ENCODE data around the gene FANCG.

FANCG gene

DNA sequence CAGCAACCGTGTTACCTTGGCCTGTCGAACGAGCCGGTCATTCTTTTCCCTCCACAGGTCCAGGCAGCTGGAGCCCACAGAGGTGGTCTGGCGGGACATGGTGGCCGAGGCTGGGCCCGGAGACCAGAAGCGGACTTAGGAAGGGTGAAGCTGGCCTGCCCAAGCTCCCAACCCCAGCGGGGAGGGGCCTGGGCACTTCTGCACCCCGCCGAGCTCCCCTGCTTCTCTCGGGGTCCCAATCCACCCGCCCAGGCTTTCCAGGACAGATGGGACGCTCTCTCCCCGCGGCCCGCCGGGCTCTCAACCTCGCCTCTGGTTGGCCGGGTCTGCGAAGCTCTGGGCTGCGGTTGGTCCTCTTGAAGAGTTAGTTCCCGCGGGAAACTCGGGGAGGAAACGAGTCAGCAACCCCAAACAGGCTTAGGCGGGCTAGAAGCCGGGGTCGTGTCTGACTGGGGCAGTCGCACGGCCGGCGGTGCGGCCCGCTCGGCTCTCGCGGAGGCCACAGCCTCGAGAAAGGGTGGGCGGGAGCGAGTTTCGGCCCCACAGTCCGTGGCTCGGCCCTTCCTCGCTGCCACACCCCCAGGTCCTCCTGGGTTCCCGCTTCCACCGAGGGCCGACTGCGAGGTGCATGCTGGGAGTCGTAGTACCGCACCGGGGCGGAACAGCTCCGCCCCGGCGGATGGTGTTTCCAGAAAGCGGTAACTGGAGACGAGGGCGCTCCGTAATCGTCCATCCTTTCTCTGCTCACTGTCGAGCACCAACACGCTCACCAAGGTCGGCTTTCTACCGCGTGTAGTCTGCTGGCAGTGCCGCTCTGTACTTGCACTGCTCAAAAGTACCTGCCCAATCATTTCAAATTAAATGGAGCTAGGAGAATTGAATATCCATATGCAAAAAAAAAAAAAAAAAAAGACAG, at the start of gene FANCG:
Gene FANCG (minus strand): TSS at position 517 of the 916 bp plus-strand sequence. CDS start 418 bp downstream, at position 99.
- DNase-seq (ENCODE audit: low read depth), result peak; percentile 95
- H3K4me3 ChIP-seq (ENCODE audit: low read length), result peak within 1 kb of the TSS; percentile 83
- TF ChIP-seq, protein P1, sequence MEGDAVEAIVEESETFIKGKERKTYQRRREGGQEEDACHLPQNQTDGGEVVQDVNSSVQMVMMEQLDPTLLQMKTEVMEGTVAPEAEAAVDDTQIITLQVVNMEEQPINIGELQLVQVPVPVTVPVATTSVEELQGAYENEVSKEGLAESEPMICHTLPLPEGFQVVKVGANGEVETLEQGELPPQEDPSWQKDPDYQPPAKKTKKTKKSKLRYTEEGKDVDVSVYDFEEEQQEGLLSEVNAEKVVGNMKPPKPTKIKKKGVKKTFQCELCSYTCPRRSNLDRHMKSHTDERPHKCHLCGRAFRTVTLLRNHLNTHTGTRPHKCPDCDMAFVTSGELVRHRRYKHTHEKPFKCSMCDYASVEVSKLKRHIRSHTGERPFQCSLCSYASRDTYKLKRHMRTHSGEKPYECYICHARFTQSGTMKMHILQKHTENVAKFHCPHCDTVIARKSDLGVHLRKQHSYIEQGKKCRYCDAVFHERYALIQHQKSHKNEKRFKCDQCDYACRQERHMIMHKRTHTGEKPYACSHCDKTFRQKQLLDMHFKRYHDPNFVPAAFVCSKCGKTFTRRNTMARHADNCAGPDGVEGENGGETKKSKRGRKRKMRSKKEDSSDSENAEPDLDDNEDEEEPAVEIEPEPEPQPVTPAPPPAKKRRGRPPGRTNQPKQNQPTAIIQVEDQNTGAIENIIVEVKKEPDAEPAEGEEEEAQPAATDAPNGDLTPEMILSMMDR (IDR thresholded peaks at IDR 0.05; ENCODE audit: insufficient read depth, low read depth, low read length, missing control alignments), result no peak

DNA sequence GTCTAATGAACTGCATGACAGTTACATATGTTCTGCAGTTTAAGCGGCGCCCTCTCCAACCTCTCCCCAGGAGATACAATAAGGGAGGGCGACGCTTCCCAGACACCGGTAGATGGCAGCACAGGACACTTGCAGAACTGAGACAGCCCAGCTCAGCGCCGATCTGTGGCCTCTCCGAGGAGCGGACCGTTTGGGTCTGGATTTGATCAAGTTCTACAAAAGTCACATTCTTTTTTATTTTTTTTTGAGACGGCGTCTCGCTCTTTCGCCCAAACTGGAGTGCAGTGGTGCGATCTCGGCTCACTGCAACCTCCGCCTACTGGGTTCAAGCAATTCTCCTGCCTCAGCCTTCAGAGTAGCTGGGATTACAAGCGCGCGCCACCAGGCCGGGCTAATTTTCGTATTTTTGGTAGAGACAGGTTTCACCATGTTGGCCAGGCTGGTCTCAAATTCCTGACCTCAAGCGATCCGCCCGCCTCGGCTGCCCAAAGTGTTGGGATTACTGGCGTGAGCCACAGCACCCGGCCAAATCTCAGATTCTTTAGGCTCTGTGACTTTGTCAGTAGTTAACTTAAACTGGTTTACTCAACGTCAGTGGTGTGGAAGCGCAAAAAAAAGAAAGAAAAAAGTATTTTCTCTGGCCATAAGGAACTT, 37.3 kb upstream of the FANCG start:
- H3K4me3 ChIP-seq (ENCODE audit: low read length), result peak overlapping the region; percentile 67
- TF ChIP-seq, protein P1 (IDR thresholded peaks at IDR 0.05; ENCODE audit: insufficient read depth, low read depth, low read length, missing control alignments), result peak; percentile 97
- DNase-seq (ENCODE audit: low read depth), result peak; percentile 94

DNA sequence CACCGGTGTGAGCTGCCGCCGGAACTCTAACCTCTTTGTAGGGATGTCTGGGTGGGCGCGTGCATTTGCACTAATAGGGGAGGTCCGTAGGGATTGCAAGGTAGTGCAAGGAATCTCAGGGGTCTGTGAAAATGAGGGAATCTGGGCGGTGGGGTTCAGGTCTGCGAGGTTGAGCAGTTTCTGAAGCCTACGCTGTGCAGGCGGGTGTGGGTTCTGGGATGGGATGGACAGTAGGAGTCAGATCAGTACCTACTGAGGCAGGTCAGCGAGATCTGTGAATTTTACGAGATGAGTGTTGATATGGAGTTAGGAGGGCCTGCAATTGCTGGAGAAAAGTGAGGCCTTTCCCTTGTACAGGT, 36.8 kb upstream of the FANCG start:
- peak overlapping the region; percentile 67 for H3K4me3 ChIP-seq (ENCODE audit: low read length)
- TF ChIP-seq, protein P1 (IDR thresholded peaks at IDR 0.05; ENCODE audit: insufficient read depth, low read depth, low read length, missing control alignments), result no peak
- DNase-seq (ENCODE audit: low read depth), result peak; percentile 14

DNA sequence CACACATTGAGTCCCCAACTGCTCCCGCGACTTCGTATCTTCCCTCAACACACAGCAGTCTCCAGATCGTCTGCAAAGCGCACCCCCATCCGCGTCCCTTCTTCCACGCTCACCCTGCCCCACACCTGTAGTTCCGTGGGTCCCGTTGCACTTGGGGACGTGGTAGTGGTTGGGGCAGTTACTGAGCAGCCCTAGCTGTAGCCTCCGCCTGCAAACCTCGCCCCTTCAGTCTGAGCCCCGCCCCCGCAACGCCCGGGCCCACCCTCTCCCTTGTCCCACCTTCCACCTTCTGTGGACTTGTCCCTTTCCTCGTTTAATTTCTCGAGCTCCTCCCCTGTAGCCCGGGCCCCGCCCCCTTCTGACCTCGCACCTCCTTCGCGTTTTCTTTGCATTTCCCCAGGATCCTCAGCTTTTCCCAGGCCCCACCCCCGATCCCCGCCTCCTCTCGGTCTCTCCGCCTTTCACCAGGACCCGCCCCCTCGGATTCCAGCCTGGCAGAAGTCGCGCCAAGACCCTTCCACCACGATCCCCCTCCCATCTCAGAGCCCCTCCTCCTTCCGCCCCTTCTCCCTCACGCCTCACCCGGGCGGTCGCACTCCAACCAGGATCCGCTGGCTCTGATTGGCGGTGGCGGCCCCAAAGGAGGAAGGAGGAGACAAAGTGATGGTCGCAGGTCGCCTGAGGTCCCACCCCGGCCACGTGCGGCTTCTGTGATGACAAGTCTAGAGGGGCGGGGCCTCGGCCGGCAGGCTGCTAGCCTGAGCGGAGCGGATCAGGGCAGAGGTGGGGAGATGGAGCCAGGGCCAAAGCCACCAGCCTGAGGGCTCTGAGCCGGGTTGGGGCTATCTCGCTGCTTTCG, 36.2 kb upstream of the FANCG start, which contains the start of gene ATOSB:
Gene ATOSB (minus strand): TSS at position 183 of the 859 bp plus-strand sequence. CDS start 7,588 bp downstream, outside the sequence.
- DNase-seq (ENCODE audit: low read depth), result peak; percentile 97
- H3K4me3 ChIP-seq (ENCODE audit: low read length), result peak within 1 kb of the TSS; percentile 67
- TF ChIP-seq, protein P1 (IDR thresholded peaks at IDR 0.05; ENCODE audit: insufficient read depth, low read depth, low read length, missing control alignments), result no peak

DNA sequence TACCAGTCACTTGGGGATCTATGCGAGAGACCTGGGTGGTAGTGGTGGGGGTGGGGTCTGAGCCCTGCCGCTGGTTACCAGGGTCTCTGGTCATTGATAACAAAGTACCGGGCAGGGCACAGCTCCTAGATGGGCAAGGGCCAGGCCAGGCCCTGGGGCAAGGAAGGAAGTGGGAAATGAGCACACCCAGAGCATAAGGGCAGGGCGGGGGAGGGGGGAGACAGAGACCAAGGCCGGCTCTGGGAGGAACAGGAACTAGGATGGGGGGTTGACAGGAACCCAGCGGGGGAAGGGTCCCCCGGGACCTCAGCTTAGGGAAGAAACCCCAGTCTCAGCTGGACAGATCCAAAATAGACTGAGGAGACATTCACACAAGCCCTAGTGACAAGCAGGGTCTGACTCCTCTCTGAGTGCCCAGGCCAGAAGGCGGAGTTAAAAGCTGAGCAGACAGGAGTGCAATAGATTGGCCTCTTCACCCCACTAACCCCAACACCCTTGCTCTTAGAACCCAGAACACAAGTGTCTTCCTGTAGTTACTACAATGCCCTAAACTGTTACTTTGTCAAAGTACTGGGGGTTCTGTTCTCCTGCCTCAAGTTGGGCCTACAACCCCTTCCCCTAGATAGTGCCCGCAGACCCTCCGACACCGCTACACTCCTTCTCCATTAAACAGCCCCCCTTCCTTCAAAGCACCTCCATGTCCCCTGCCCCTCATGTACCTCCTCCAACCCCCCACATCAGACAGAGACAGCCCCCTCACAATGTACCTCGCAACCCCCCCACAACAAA, 35.3 kb upstream of the FANCG start:
- TF ChIP-seq, protein P1 (IDR thresholded peaks at IDR 0.05; ENCODE audit: insufficient read depth, low read depth, low read length, missing control alignments), result no peak
- H3K4me3 ChIP-seq (ENCODE audit: low read length), result peak overlapping the region; percentile 67
- peak; percentile 62 for DNase-seq (ENCODE audit: low read depth)
